ENCODE measurements around the gene RPL13. TPM values are rescaled to one million over a fixed set of nuclear protein-coding genes. Genes with fewer than 3 reads are reported as not detected.

Gene RPL13
- total and polyA plus RNA-seq, 4 donors: 699 to 2,663 (median 1,571) TPM

GRCh38 chr16:89577055-89577759 lies 16.7 kb downstream of the RPL13 start:
- Histone ChIP-seq H3K27ac (ENCODE audit: low read depth in 1 of 2, low read length in 2 of 2) (no peak overlapping the region), H3K4me3 (ENCODE audit: low read depth in 1 of 3, low read length in 3 of 3) (no peak overlapping the region), H3K27me3 (ENCODE audit: control insufficient read depth in 4 of 4, insufficient read depth in 4 of 4, low read length in 3 of 4) (peaks cover 0 to 3% (median 0%) of the 10 kb centered on the region in 4 donors), H3K9me3 (ENCODE audit: control insufficient read depth in 4 of 4, low read length in 3 of 4) (no peaks in the 10 kb centered on the region), H3K4me1 (ENCODE audit: control insufficient read depth in 4 of 4, insufficient read depth in 4 of 4, low read length in 3 of 4) (peaks cover 10 to 23% (median 17%) of the 10 kb centered on the region in 4 donors), H3K36me3 (ENCODE audit: control insufficient read depth in 4 of 4, insufficient read depth in 3 of 4, low read depth in 1 of 4, low read length in 3 of 4) (no peaks in the 10 kb centered on the region), H3K9ac (ENCODE audit: low read depth in 1 of 2, low read length in 2 of 2) (no peak overlapping the region)
- TF ChIP-seq TAF1 (conservative IDR thresholded peaks at IDR 0.05) (no peak), RAD21 (IDR thresholded peaks at IDR 0.05) (no peak), HNF4A (conservative IDR thresholded peaks at IDR 0.05) (no peak), HNF4G (IDR thresholded peaks at IDR 0.05) (no peak), EGR1 (IDR thresholded peaks at IDR 0.05; ENCODE audit: low read depth in 2 of 2) (no peak), SP1 (IDR thresholded peaks at IDR 0.05) (no peak), YY1 (IDR thresholded peaks at IDR 0.05) (no peak), JUND (IDR thresholded peaks at IDR 0.05) (no peak), RXRA (IDR thresholded peaks at IDR 0.05) (no peak)
- WGBS: 88% methylated on average over 25 of the region's 25 CpGs
- DNase-seq (ENCODE audit: low spot score): no peak

DNA sequence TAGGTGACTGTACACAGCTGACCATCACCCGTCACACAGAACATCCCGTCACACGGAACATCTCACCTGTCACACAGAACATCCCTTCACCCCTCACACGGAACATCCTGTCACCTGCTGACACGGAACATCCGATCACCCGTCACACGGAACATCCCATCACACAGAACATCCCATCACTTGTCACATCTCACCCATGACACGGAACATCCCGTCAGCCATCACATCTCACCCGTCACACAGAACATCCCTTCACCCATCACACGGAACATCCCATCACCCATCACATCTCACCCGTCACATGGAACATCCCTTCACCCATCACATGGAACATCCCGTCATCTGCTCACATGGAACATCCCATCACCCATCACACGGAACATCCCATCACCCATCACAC lies 18.9 kb downstream of the RPL13 start:
- H3K27ac ChIP-seq (ENCODE audit: low read depth in 1 of 2, low read length in 2 of 2): no peak overlapping the region
- no peaks in the 10 kb centered on the region for H3K36me3 ChIP-seq (ENCODE audit: control insufficient read depth in 4 of 4, insufficient read depth in 3 of 4, low read depth in 1 of 4, low read length in 3 of 4)
- WGBS: 90% methylated on average over 15 of the region's 15 CpGs
- TF ChIP-seq, protein P1, sequence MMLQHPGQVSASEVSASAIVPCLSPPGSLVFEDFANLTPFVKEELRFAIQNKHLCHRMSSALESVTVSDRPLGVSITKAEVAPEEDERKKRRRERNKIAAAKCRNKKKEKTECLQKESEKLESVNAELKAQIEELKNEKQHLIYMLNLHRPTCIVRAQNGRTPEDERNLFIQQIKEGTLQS (IDR thresholded peaks at IDR 0.05): no peak
- TF ChIP-seq FOXA1 (IDR thresholded peaks at IDR 0.05): no peak
- TF ChIP-seq SP1 (IDR thresholded peaks at IDR 0.05): no peak
- TF ChIP-seq FOXA2 (IDR thresholded peaks at IDR 0.05): no peak
- TF ChIP-seq HNF4G (IDR thresholded peaks at IDR 0.05): no peak
- TF ChIP-seq NR2F2 (IDR thresholded peaks at IDR 0.05): no peak
- TF ChIP-seq EGR1 (IDR thresholded peaks at IDR 0.05; ENCODE audit: low read depth in 2 of 2): no peak
- no peak for TF ChIP-seq RAD21 (IDR thresholded peaks at IDR 0.05)
- no peak for TF ChIP-seq REST (IDR thresholded peaks at IDR 0.05)
- TF ChIP-seq MAX (IDR thresholded peaks at IDR 0.05): no peak
- TF ChIP-seq, protein P2, sequence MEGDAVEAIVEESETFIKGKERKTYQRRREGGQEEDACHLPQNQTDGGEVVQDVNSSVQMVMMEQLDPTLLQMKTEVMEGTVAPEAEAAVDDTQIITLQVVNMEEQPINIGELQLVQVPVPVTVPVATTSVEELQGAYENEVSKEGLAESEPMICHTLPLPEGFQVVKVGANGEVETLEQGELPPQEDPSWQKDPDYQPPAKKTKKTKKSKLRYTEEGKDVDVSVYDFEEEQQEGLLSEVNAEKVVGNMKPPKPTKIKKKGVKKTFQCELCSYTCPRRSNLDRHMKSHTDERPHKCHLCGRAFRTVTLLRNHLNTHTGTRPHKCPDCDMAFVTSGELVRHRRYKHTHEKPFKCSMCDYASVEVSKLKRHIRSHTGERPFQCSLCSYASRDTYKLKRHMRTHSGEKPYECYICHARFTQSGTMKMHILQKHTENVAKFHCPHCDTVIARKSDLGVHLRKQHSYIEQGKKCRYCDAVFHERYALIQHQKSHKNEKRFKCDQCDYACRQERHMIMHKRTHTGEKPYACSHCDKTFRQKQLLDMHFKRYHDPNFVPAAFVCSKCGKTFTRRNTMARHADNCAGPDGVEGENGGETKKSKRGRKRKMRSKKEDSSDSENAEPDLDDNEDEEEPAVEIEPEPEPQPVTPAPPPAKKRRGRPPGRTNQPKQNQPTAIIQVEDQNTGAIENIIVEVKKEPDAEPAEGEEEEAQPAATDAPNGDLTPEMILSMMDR (IDR thresholded peaks at IDR 0.05; ENCODE audit: low read depth, low read length, missing input control): no peak
- TF ChIP-seq YY1 (IDR thresholded peaks at IDR 0.05): no peak
- no peak for TF ChIP-seq TAF1 (conservative IDR thresholded peaks at IDR 0.05)
- no peak for TF ChIP-seq JUND (IDR thresholded peaks at IDR 0.05)
- no peak for DNase-seq (ENCODE audit: low spot score)
- H3K4me1 ChIP-seq (ENCODE audit: control insufficient read depth in 4 of 4, insufficient read depth in 4 of 4, low read length in 3 of 4): peaks cover 6 to 22% (median 14%) of the 10 kb centered on the region in 4 donors
- H3K27me3 ChIP-seq (ENCODE audit: control insufficient read depth in 4 of 4, insufficient read depth in 4 of 4, low read length in 3 of 4): peaks cover 0 to 3% (median 0%) of the 10 kb centered on the region in 4 donors
- no peak overlapping the region for H3K4me3 ChIP-seq (ENCODE audit: low read depth in 1 of 3, low read length in 3 of 3)
- no peak overlapping the region for H3K9ac ChIP-seq (ENCODE audit: low read depth in 1 of 2, low read length in 2 of 2)
- H3K9me3 ChIP-seq (ENCODE audit: control insufficient read depth in 4 of 4, low read length in 3 of 4): no peaks in the 10 kb centered on the region
